Tibial nerve (tissue), 4 donors: ENCODE measurements around the gene LSM7. TPM values are rescaled to one million over a fixed set of nuclear protein-coding genes. Genes with fewer than 3 reads are reported as not detected.

Source experiments
- DNase-seq, 2 donors: peaks; one replicate each; pipeline ENCODE4 v3.0.0-alpha.2; 2019; ENCODE audit warnings: low spot score in 2 of 2
- H3K27ac ChIP-seq, 4 donors: fragments of 200-600 bp; sonication (generic) in 3 of 4; one replicate each; pipeline ENCODE4 v1.5.1; 2017 to 2019; ENCODE audit warnings: mild to moderate bottlenecking in 1 of 4
- H3K27me3 ChIP-seq, 2 donors: fragments of 200-600 bp; sonication (generic) in 1 of 2; one replicate each; pipeline versions ENCODE4 v1.5.1 to v1.6.0; 2017 to 2019
- H3K36me3 ChIP-seq, 3 donors: fragments of 200-600 bp; sonication (generic); one replicate each; pipeline ENCODE4 v1.5.1; 2018 to 2019
- H3K4me1 ChIP-seq, 4 donors: fragments of 200-600 bp; sonication (generic) in 3 of 4; one replicate each; pipeline ENCODE4 v1.5.1; 2017 to 2019
- H3K4me3 ChIP-seq, 4 donors: fragments of 200-600 bp; sonication (generic) in 3 of 4; one replicate each; pipeline ENCODE4 v1.5.1; 2017 to 2019; ENCODE audit warnings: mild to moderate bottlenecking in 1 of 4, moderate library complexity in 1 of 4
- H3K9me3 ChIP-seq, 4 donors: fragments of 200-600 bp; sonication (generic) in 3 of 4; one replicate each; pipeline ENCODE4 v1.5.1; 2017 to 2019
- EP300 ChIP-seq, 2 donors: sonication (generic); formaldehyde crosslinking; IDR thresholded peaks; one replicate each; pipeline ENCODE4 v1.6.1; 2017; ENCODE audit warnings: antibody characterized with exemption in 2 of 2, mild to moderate bottlenecking in 1 of 2
- POLR2A ChIP-seq, 2 donors: fragments of 450-650 bp; IDR thresholded peaks; one replicate each; pipeline ENCODE4 v1.6.1; 2017; ENCODE audit warnings: antibody characterized with exemption in 2 of 2, mild to moderate bottlenecking in 2 of 2, moderate library complexity in 2 of 2
- WGBS, 2 donors: methylation state at CpG; one replicate each; pipeline ENCODE4 v1.1.5; 2018; 5-methylcytosine and 5-hydroxymethylcytosine counted together
- total RNA-seq, 4 donors: library from RNA; depleted of rRNA; stranded (reverse); fragments of >200 nt; gene quantifications; one replicate each; pipeline ENCODE4 v1.1.0, GENCODE V29; 2016
- TF ChIP-seq, protein P1 (sequence below), 5 experiments: fragments of 200-600 bp in 3 of 5; fragments of 450-650 bp in 2 of 5; sonication (generic) in 3 of 5; IDR thresholded peaks; one replicate each; pipeline ENCODE4 v1.5.1; 2016 to 2019; ENCODE audit warnings: antibody characterized with exemption in 5 of 5, mild to moderate bottlenecking in 3 of 5, moderate library complexity in 2 of 5

The LSM7 gene
- total RNA-seq, 4 donors from 2014 or later, result 54.1 to 167 (median 87.7) TPM

GRCh38 chr19:2306971-2307370 is 21.4 kb downstream of the LSM7 start:
- H3K27me3 ChIP-seq, result peaks cover 0 to 90% of the 10 kb centered on the region in 2 donors

DNA sequence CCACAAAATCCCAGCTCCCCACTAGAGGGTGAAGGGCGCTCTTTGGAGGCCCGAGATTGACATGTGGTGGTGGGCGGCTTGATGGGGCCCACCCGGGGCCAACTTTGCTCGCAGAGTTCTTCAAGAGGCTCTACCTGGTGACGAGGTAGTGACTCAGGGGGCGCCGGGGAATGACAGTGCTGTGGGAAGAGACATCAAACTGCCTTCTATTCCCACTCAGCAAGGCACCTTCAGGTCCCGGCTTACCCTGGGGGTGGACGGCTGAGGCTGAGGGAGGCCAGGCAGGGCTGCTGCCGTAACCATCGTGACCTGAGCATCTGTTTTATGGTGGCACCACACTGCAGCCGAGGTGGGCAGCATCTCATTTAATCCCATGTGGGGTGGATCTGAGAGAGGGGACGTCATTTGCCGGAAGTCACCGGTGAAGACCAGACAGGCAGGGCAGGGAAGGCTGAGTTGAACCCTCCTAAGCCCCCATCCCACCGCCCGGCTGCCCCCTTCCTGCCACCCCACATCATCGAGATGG is 22.0 kb downstream of the LSM7 start:
- no peaks in the 10 kb centered on the region for H3K9me3 ChIP-seq
- TF ChIP-seq EP300 (IDR thresholded peaks at IDR 0.05) (no peak), POLR2A (IDR thresholded peaks at IDR 0.05) (no peak)
- TF ChIP-seq, protein P1, sequence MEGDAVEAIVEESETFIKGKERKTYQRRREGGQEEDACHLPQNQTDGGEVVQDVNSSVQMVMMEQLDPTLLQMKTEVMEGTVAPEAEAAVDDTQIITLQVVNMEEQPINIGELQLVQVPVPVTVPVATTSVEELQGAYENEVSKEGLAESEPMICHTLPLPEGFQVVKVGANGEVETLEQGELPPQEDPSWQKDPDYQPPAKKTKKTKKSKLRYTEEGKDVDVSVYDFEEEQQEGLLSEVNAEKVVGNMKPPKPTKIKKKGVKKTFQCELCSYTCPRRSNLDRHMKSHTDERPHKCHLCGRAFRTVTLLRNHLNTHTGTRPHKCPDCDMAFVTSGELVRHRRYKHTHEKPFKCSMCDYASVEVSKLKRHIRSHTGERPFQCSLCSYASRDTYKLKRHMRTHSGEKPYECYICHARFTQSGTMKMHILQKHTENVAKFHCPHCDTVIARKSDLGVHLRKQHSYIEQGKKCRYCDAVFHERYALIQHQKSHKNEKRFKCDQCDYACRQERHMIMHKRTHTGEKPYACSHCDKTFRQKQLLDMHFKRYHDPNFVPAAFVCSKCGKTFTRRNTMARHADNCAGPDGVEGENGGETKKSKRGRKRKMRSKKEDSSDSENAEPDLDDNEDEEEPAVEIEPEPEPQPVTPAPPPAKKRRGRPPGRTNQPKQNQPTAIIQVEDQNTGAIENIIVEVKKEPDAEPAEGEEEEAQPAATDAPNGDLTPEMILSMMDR (IDR thresholded peaks at IDR 0.05), result no peak
- H3K27me3 ChIP-seq, result peaks cover 0 to 88% of the 10 kb centered on the region in 2 donors
- no peak overlapping the region for H3K27ac ChIP-seq
- no peak for DNase-seq
- WGBS, 2 donors, result 64 to 66% methylated on average over 19 of the region's 19 CpGs
- peaks cover 0 to 20% (median 7%) of the 10 kb centered on the region in 4 donors for H3K4me1 ChIP-seq
- no peak overlapping the region for H3K4me3 ChIP-seq
- H3K36me3 ChIP-seq, result no peaks in the 10 kb centered on the region

More at GRCh38 chr19:2306971-2307370, 21.4 kb downstream of the LSM7 start:
- no peak overlapping the region for H3K4me3 ChIP-seq
- no peaks in the 10 kb centered on the region for H3K36me3 ChIP-seq
- H3K9me3 ChIP-seq, result no peaks in the 10 kb centered on the region
- peaks cover 0 to 20% (median 7%) of the 10 kb centered on the region in 4 donors for H3K4me1 ChIP-seq
- TF ChIP-seq EP300 (IDR thresholded peaks at IDR 0.05) (no peak), POLR2A (IDR thresholded peaks at IDR 0.05) (no peak)
- TF ChIP-seq, protein P1 (IDR thresholded peaks at IDR 0.05), result no peak
- WGBS, 2 donors, result 50 to 53% methylated on average over 2 to 17 of the region's 17 CpGs
- H3K27ac ChIP-seq, result no peak overlapping the region
- no peak for DNase-seq

- Histone ChIP-seq H3K9me3 (no peaks in the 10 kb centered on the region), H3K27ac (no peak overlapping the region), H3K4me1 (peaks cover 0 to 20% (median 7%) of the 10 kb centered on the region in 4 donors), H3K4me3 (no peak overlapping the region), H3K27me3 (peaks cover 0 to 88% of the 10 kb centered on the region in 2 donors), H3K36me3 (no peaks in the 10 kb centered on the region)
- TF ChIP-seq POLR2A (IDR thresholded peaks at IDR 0.05), result no peak
- TF ChIP-seq, protein P1 (IDR thresholded peaks at IDR 0.05), result no peak
- no peak for TF ChIP-seq EP300 (IDR thresholded peaks at IDR 0.05)
- no peak for DNase-seq
- WGBS, 2 donors, result 63 to 65% methylated on average over 16 to 19 of the region's 19 CpGs
Measured at GRCh38 chr19:2305452-2306280, 22.7 kb downstream of the LSM7 start.

DNA sequence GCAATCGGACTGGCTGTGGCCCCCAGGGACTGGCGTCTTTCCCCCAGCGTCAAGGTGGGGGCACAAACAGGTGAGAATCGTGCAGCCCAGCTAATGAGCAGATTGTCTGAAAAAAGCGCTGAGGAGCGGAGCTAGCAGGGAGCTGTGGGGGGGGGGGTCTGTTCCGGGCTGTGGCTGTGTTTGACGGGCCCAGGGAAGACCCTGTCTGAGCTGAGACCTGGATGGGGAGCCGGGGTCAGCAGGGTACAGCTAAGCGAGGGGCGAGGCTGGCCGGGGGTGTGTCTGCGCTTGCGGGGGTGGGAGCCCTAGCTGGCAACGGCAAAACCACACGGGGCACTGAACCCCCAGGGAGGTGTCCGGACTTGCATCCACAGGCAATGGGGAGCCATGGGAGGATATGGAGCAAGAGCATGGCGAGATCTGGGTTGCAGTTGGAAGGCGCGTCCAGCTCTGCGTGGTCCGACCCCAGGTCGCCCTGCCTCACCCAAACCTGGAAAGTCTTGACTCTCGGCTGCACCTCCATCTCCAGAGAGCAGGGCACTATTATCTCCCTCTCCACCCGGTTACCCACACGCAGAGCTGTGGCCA is 25.1 kb downstream of the LSM7 start:
- H3K4me1 ChIP-seq, result peaks cover 0 to 18% (median 6%) of the 10 kb centered on the region in 4 donors
- no peak for DNase-seq

More for the DNA sequence above, 25.1 kb downstream of the LSM7 start:
- H3K27ac ChIP-seq, result no peak overlapping the region
- H3K9me3 ChIP-seq, result no peaks in the 10 kb centered on the region
- H3K36me3 ChIP-seq, result no peaks in the 10 kb centered on the region
- TF ChIP-seq EP300 (IDR thresholded peaks at IDR 0.05), result no peak
- no peak for TF ChIP-seq POLR2A (IDR thresholded peaks at IDR 0.05)
- TF ChIP-seq, protein P1 (IDR thresholded peaks at IDR 0.05), result no peak
- no peak overlapping the region for H3K4me3 ChIP-seq
- peaks cover 0 to 67% of the 10 kb centered on the region in 2 donors for H3K27me3 ChIP-seq
- WGBS, 2 donors, result 72 to 75% methylated on average over 26 of the region's 26 CpGs
